ENCODE measurements around the gene TMPRSS6. TPM values are rescaled to one million over a fixed set of nuclear protein-coding genes. Genes with fewer than 3 reads are reported as not detected.

The TMPRSS6 gene
- total RNA-seq, 4 donors from 2014 or later: 0.10 to 0.18 TPM; not detected in 2

- Histone ChIP-seq H3K36me3 (no peaks in the 10 kb centered on the region), H3K27ac (no peak overlapping the region), H3K9me3 (no peaks in the 10 kb centered on the region), H3K4me1 (no peaks in the 10 kb centered on the region), H3K27me3 (peaks cover 19 to 35% (median 31%) of the 10 kb centered on the region in 3 donors), H3K4me3 (no peak overlapping the region)
- intact Hi-C loops (cut with DNase I; ENCODE audit: low total_unique reads): no loop called here
- TF ChIP-seq POLR2A (IDR thresholded peaks at IDR 0.05) (no peak), CTCF (IDR thresholded peaks at IDR 0.05 in 4 of 5, conservative IDR thresholded peaks at IDR 0.05 in 1 of 5) (no peak)
- DNase-seq: no peak
- no peak for ATAC-seq
- in situ Hi-C loops (cut with MboI; ENCODE audit: low sequenced_read_pairs in 4 of 4): loop anchor here in 1 of 4 donors (25.0 kb wide), 1 partner anchor 120 kb away; the partner anchor contains the start of gene SSTR3
Measured at GRCh38 chr22:37091994-37092393, 17.5 kb downstream of the TMPRSS6 start.

GRCh38 chr22:37090920-37091695, 18.4 kb downstream of the TMPRSS6 start:
- DNase-seq (no peak), ATAC-seq (no peak)
- H3K9me3 ChIP-seq: no peaks in the 10 kb centered on the region
- no peaks in the 10 kb centered on the region for H3K36me3 ChIP-seq
- no peaks in the 10 kb centered on the region for H3K4me1 ChIP-seq
- no peak overlapping the region for H3K27ac ChIP-seq
- H3K4me3 ChIP-seq: no peak overlapping the region
- in situ Hi-C loops (cut with MboI; ENCODE audit: low sequenced_read_pairs in 4 of 4): loop anchor here in 1 of 4 donors (25.0 kb wide), 1 partner anchor 121 kb away; the partner anchor contains the start of gene SSTR3
- TF ChIP-seq CTCF (IDR thresholded peaks at IDR 0.05 in 4 of 5, conservative IDR thresholded peaks at IDR 0.05 in 1 of 5): no peak
- no peak for TF ChIP-seq POLR2A (IDR thresholded peaks at IDR 0.05)
- intact Hi-C loops (cut with DNase I; ENCODE audit: low total_unique reads): no loop called here
- peaks cover 18 to 33% (median 27%) of the 10 kb centered on the region in 3 donors for H3K27me3 ChIP-seq

GRCh38 chr22:37089434-37089833, 20.1 kb downstream of the TMPRSS6 start:
- Histone ChIP-seq H3K27ac (no peak overlapping the region), H3K9me3 (no peaks in the 10 kb centered on the region), H3K4me1 (no peaks in the 10 kb centered on the region), H3K27me3 (peaks cover 17 to 26% (median 21%) of the 10 kb centered on the region in 3 donors), H3K36me3 (no peaks in the 10 kb centered on the region), H3K4me3 (no peak overlapping the region)
- TF ChIP-seq CTCF (IDR thresholded peaks at IDR 0.05 in 4 of 5, conservative IDR thresholded peaks at IDR 0.05 in 1 of 5) (no peak), POLR2A (IDR thresholded peaks at IDR 0.05) (no peak)
- no peak for DNase-seq
- intact Hi-C loops (cut with DNase I; ENCODE audit: low total_unique reads) (no loop called here), in situ Hi-C loops (cut with MboI; ENCODE audit: low sequenced_read_pairs in 4 of 4) (loop anchor here in 1 of 4 donors (25.0 kb wide), 1 partner anchor 123 kb away; the partner anchor contains the start of gene SSTR3)
- no peak for ATAC-seq

- intact Hi-C loops (cut with DNase I; ENCODE audit: low total_unique reads) (no loop called here), in situ Hi-C loops (cut with MboI; ENCODE audit: low sequenced_read_pairs in 4 of 4) (loop anchor here in 1 of 4 donors (25.0 kb wide), 1 partner anchor 123 kb away; the partner anchor contains the start of gene SSTR3)
- Histone ChIP-seq H3K27ac (no peak overlapping the region), H3K9me3 (no peaks in the 10 kb centered on the region), H3K4me1 (no peaks in the 10 kb centered on the region), H3K36me3 (no peaks in the 10 kb centered on the region), H3K27me3 (peaks cover 17 to 26% (median 21%) of the 10 kb centered on the region in 3 donors), H3K4me3 (no peak overlapping the region)
- ATAC-seq: no peak
- no peak for DNase-seq
- TF ChIP-seq POLR2A (IDR thresholded peaks at IDR 0.05) (no peak), CTCF (IDR thresholded peaks at IDR 0.05 in 4 of 5, conservative IDR thresholded peaks at IDR 0.05 in 1 of 5) (no peak)
Measured at GRCh38 chr22:37088750-37089408, 20.6 kb downstream of the TMPRSS6 start.
